ENCODE measurements around the gene PIKFYVE. TPM values are rescaled to one million over a fixed set of nuclear protein-coding genes. Genes with fewer than 3 reads are reported as not detected.

Gene PIKFYVE
- total RNA-seq, 1 experiment from 2014 or later: 36.6 TPM

DNA sequence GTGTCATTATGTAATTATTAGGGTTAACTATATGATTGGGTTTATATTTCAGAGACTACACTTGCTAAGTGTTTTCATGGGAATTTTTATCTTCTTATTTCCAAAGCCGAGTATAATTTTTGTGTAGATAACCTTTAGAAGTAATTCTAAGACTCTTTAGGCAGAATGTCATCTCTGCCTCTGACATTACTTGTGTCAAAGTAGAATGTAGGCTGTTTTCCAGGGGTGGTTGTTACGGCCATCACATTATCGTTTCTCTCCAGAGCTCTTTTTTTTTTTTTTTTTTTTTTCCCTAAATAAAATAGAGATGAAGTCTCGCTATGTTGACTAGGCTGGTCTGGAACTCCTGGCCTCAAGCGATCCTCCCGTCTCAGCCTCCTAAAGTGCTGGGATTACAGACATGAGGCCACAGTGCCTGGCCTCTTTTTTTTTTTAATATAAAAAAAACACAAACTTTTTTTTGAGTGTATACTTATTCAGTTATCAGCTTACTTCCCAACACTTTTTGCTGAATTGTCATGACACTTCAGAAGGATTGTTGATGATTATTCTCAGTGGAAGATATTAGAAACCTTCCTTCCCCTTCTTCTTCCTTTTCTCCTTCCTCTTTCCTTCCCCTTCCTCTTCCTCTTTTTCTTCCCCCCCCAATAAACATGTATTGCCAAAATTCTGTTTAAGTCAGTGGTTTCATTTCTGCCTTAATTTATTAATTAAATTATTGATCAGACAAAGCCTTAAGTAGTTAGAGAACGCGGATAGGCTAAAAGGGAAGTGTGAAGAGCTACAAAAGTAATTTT lies 2.3 kb downstream of the PIKFYVE start:
- peak overlapping the region; percentile 72; the same call in 1 of the 2 replicates for H3K4me3 ChIP-seq
- DNase-seq: no peak
- H3K27ac ChIP-seq: no peak overlapping the region

DNA sequence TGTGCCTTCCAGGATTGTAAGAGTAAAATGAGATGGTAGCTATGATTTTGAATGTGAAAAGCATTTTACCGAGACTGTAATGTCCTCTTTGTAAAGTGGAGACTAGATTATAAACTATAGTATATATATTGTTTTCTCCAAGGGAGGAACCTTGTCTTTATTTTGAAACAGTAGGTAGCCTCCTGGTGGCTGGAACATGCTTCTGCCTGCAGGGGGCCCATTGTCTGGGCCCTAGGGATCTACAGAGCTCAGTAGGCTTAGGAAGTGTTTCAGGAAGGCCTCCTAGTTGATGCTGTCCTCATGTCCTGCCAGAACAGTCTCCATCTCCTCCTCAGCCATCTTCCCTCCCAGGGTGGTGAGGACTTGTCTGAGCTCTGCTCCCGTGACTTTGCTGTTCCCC lies 3.0 kb downstream of the PIKFYVE start:
- Histone ChIP-seq H3K36me3 (peaks cover 24% of the 10 kb centered on the region), H3K27me3 (no peaks in the 10 kb centered on the region), H3K4me3 (no peak overlapping the region), H3K4me1 (no peaks in the 10 kb centered on the region), H3K27ac (no peak overlapping the region), H3K9me3 (replicated peaks) (no peaks in the 10 kb centered on the region)
- no peak for DNase-seq

More for the DNA sequence above, 2.3 kb downstream of the PIKFYVE start:
- Histone ChIP-seq H3K4me1 (no peaks in the 10 kb centered on the region), H3K27me3 (no peaks in the 10 kb centered on the region), H3K9me3 (replicated peaks) (no peaks in the 10 kb centered on the region), H3K36me3 (peaks cover 17% of the 10 kb centered on the region)

GRCh38 chr2:208274748-208275147 lies 8.7 kb downstream of the PIKFYVE start:
- H3K27me3 ChIP-seq: no peaks in the 10 kb centered on the region
- no peak for DNase-seq
- no peak overlapping the region for H3K27ac ChIP-seq
- no peaks in the 10 kb centered on the region for H3K9me3 ChIP-seq (replicated peaks)
- H3K36me3 ChIP-seq: peaks cover 72% of the 10 kb centered on the region
- no peaks in the 10 kb centered on the region for H3K4me1 ChIP-seq
- H3K4me3 ChIP-seq: no peak overlapping the region

DNA sequence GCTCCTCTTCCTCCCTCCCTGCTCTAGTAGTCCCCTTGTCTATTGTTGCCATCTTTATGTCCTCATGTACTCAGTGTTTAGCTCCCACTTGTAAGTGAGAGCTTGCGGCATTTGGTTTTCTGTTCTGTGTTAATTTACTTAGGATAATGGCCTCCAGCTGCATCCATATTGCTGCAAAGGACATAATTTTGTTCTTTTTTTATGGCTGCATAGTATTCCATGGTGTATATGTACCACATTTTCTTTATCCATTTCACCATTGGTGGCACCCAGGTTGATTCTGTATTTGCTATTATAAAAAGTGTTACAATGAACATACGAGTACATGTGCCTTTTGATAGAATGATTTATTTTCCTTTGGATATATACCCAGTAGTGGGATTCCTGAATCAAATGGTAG lies 12.5 kb downstream of the PIKFYVE start:
- H3K4me3 ChIP-seq: no peak overlapping the region
- H3K4me1 ChIP-seq: no peaks in the 10 kb centered on the region
- no peaks in the 10 kb centered on the region for H3K9me3 ChIP-seq (replicated peaks)
- no peaks in the 10 kb centered on the region for H3K27me3 ChIP-seq
- DNase-seq: no peak
- H3K36me3 ChIP-seq: peaks cover 86% of the 10 kb centered on the region
- H3K27ac ChIP-seq: no peak overlapping the region

- Histone ChIP-seq H3K9me3 (replicated peaks) (no peaks in the 10 kb centered on the region), H3K4me3 (no peak overlapping the region), H3K4me1 (no peaks in the 10 kb centered on the region), H3K36me3 (peaks cover 83% of the 10 kb centered on the region), H3K27me3 (no peaks in the 10 kb centered on the region), H3K27ac (no peak overlapping the region)
- DNase-seq: no peak
These were observed 13.2 kb downstream of the PIKFYVE start for GRCh38 chr2:208279236-208279635.

DNA sequence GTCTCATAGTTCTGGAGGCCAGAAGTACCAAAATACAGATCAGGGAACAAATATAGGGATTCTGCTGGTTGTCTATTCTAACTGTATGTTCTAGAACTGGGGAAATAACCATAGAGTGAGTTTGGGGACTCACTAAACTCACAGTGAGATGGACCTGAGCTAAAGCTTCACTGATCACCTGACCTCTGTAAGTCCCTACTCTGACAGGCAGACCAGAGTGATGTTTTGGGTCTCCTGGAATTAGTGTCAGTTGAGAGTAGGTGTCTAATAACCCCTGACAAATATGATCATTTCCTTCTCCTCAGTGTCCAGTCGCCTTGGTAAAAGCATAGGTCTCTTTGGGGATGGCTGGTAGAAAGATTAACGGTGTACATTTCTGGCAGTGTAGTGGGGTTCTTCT lies 14.2 kb downstream of the PIKFYVE start:
- DNase-seq: no peak
- no peaks in the 10 kb centered on the region for H3K4me1 ChIP-seq
- H3K4me3 ChIP-seq: no peak overlapping the region
- no peak overlapping the region for H3K27ac ChIP-seq
- H3K36me3 ChIP-seq: peaks cover 81% of the 10 kb centered on the region
- H3K27me3 ChIP-seq: no peaks in the 10 kb centered on the region
- H3K9me3 ChIP-seq (replicated peaks): no peaks in the 10 kb centered on the region

DNA sequence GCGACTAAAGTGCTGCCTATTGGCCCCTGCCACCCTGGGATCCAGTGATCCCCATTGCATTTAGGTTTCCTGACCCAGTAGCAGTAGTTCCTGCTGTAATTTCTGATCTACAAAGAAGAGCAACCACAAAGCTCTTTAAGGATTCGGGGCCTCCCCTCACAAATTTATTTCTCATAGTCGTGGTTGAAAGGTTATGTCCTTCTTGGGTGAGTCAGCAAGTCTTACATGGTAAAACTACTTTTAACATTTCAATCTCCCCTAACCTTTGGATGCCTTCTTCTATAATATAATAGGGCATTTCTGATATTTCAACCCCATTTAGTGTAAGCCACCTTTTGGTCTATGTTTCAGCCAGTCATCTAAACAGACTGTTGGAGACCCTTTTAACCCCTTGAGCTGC lies 14.9 kb downstream of the PIKFYVE start:
- peaks cover 83% of the 10 kb centered on the region for H3K36me3 ChIP-seq
- no peaks in the 10 kb centered on the region for H3K27me3 ChIP-seq
- no peaks in the 10 kb centered on the region for H3K9me3 ChIP-seq (replicated peaks)
- no peak overlapping the region for H3K27ac ChIP-seq
- H3K4me3 ChIP-seq: no peak overlapping the region
- H3K4me1 ChIP-seq: no peaks in the 10 kb centered on the region
- DNase-seq: no peak

GRCh38 chr2:208285853-208286252 lies 19.8 kb downstream of the PIKFYVE start:
- H3K27me3 ChIP-seq: no peaks in the 10 kb centered on the region
- DNase-seq: no peak
- peaks cover 7% of the 10 kb centered on the region for H3K9me3 ChIP-seq (replicated peaks)
- H3K27ac ChIP-seq: no peak overlapping the region
- no peak overlapping the region for H3K4me3 ChIP-seq
- H3K36me3 ChIP-seq: peaks cover 76% of the 10 kb centered on the region
- H3K4me1 ChIP-seq: no peaks in the 10 kb centered on the region

DNA sequence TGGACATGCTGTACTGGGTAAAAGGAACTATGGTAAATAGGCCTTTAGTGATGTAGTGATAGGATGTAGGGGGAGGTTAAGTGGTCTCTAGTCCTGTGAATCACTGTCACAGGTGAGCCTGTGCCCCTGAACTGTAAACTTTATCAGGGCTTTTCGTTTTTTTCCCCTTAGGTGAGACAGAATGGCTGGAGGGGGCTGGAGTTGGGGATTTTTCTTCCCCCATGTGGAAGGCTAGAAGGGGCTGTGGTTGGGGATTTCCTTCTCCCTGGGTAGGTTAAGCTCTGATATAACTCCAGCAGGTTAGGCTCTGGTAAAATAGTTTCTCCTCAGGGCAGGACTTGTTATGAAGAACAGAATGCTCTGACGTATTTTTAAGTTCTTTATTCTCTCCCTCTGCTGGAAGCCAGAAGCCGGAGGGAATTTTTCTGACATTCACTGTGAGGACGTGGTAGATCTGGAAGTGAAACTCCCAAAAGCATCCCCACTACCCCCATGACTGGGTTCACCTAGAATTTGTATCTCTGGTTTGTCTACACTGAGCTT lies 28.5 kb downstream of the PIKFYVE start:
- peaks cover 45% of the 10 kb centered on the region for H3K36me3 ChIP-seq
- no peak for DNase-seq

GRCh38 chr2:208295834-208296233 lies 29.8 kb downstream of the PIKFYVE start:
- H3K27me3 ChIP-seq: no peaks in the 10 kb centered on the region
- no peak overlapping the region for H3K4me3 ChIP-seq
- no peak overlapping the region for H3K27ac ChIP-seq
- DNase-seq: no peak
- peaks cover 43% of the 10 kb centered on the region for H3K36me3 ChIP-seq
- H3K9me3 ChIP-seq (replicated peaks): peaks cover 1% of the 10 kb centered on the region
- no peaks in the 10 kb centered on the region for H3K4me1 ChIP-seq

More for the DNA sequence above, 28.5 kb downstream of the PIKFYVE start:
- Histone ChIP-seq H3K27ac (no peak overlapping the region), H3K27me3 (no peaks in the 10 kb centered on the region), H3K9me3 (replicated peaks) (peaks cover 8% of the 10 kb centered on the region), H3K4me3 (no peak overlapping the region), H3K4me1 (no peaks in the 10 kb centered on the region)

GRCh38 chr2:208296610-208297009 lies 30.6 kb downstream of the PIKFYVE start:
- Histone ChIP-seq H3K36me3 (peaks cover 41% of the 10 kb centered on the region), H3K4me3 (no peak overlapping the region), H3K27ac (no peak overlapping the region), H3K9me3 (replicated peaks) (no peaks in the 10 kb centered on the region), H3K27me3 (no peaks in the 10 kb centered on the region), H3K4me1 (no peaks in the 10 kb centered on the region)
- no peak for DNase-seq

GRCh38 chr2:208297961-208298360 lies 31.9 kb downstream of the PIKFYVE start:
- Histone ChIP-seq H3K4me1 (no peaks in the 10 kb centered on the region), H3K27ac (no peak overlapping the region), H3K36me3 (peaks cover 49% of the 10 kb centered on the region), H3K4me3 (no peak overlapping the region), H3K27me3 (no peaks in the 10 kb centered on the region), H3K9me3 (replicated peaks) (no peaks in the 10 kb centered on the region)
- DNase-seq: no peak

- H3K27ac ChIP-seq: no peak overlapping the region
- no peaks in the 10 kb centered on the region for H3K4me1 ChIP-seq
- no peaks in the 10 kb centered on the region for H3K9me3 ChIP-seq (replicated peaks)
- no peak overlapping the region for H3K4me3 ChIP-seq
- peaks cover 58% of the 10 kb centered on the region for H3K36me3 ChIP-seq
- H3K27me3 ChIP-seq: no peaks in the 10 kb centered on the region
- DNase-seq: no peak
These were observed 35.0 kb downstream of the PIKFYVE start for GRCh38 chr2:208300847-208301618.

DNA sequence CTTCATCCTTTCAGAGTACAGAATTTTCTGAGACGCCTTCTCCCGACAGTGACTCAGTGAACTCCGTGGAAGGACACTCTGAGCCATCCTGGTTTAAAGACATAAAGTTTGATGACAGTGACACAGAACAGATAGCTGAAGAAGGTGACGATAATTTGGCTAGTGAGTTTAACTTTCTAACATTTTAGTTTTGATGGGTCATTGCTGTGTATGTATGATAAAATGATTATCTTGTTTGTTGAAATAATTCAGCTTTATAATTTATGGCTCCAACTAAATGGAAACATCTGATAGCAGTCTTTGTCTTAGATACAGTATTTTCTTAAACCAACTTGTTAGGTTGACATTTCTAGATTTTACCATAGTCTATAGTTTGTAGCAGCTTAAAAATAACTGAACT lies 38.1 kb downstream of the PIKFYVE start:
- Histone ChIP-seq H3K4me1 (no peaks in the 10 kb centered on the region), H3K4me3 (no peak overlapping the region), H3K27ac (no peak overlapping the region), H3K9me3 (replicated peaks) (no peaks in the 10 kb centered on the region), H3K27me3 (no peaks in the 10 kb centered on the region), H3K36me3 (peaks cover 45% of the 10 kb centered on the region)
- no peak for DNase-seq

- Histone ChIP-seq H3K4me3 (no peak overlapping the region), H3K9me3 (replicated peaks) (no peaks in the 10 kb centered on the region), H3K27ac (no peak overlapping the region), H3K36me3 (peaks cover 45% of the 10 kb centered on the region), H3K4me1 (no peaks in the 10 kb centered on the region), H3K27me3 (no peaks in the 10 kb centered on the region)
- no peak for DNase-seq
These were observed 38.6 kb downstream of the PIKFYVE start for GRCh38 chr2:208304695-208305094.

Data from SJCRH30 (cell line).